Natural killer cell treated with Interleukin-12 subunit alpha and Interleukin-12 subunit beta and Interleukin-15 and Interleukin-18, amount 100 ng/mL, for 72 hours (primary cell): ENCODE measurements around the gene KHDC1. TPM values are rescaled to one million over a fixed set of nuclear protein-coding genes. Genes with fewer than 3 reads are reported as not detected.
A peak's percentile ranks its signal among the peaks of the same experiment; 100 is the strongest.
"Not testable (repeated sequence)": the region's sequence is repeated elsewhere in the genome, so short reads cannot be mapped to it uniquely, and the experiment has no call there.

Source experiments
- ATAC-seq, 2 donors: fragments of 150-1000 bp; cut with Tn5 transposase in 1 of 2; sonication (Bioruptor Pico), chemical (Tn5 transposase) in 1 of 2; 2 replicates each; pipeline ENCODE4 v1.10.0; 2021
- DNase-seq: peaks from one replicate; pipeline ENCODE4 v3.0.0; 2022; ENCODE audit warnings: low spot score
- H3K27ac Mint-ChIP-seq, 2 donors: 1 replicate in 1 of 2; 2 replicates in 1 of 2; pipeline ENCODE4 v1.8.0; 2022; ENCODE audit warnings: mixed read lengths in 2 of 2, mild to moderate bottlenecking in 1 of 2, moderate library complexity in 1 of 2
- H3K27me3 Mint-ChIP-seq, 2 donors: 1 replicate in 1 of 2; 2 replicates in 1 of 2; pipeline ENCODE4 v1.8.0; 2022; ENCODE audit warnings: mixed read lengths in 2 of 2
- H3K36me3 Mint-ChIP-seq: one replicate; pipeline ENCODE4 v1.8.0; 2022; ENCODE audit warnings: mixed read lengths
- H3K4me1 Mint-ChIP-seq, 2 donors: 1 replicate in 1 of 2; 2 replicates in 1 of 2; pipeline ENCODE4 v1.8.0; 2022; ENCODE audit warnings: low read depth in 2 of 2, mixed read lengths in 2 of 2, mild to moderate bottlenecking in 1 of 2
- H3K4me3 Mint-ChIP-seq: one replicate; pipeline ENCODE4 v1.8.0; 2022; ENCODE audit warnings: mixed read lengths
- H3K9me3 Mint-ChIP-seq: 2 replicates; pipeline ENCODE4 v1.8.0; 2022; ENCODE audit warnings: mixed read lengths
- total RNA-seq, 2 donors: library from RNA; stranded (reverse); gene quantifications; one replicate each; pipeline ENCODE4 v1.2.3, GENCODE V29; 2022

The KHDC1 gene
- total RNA-seq, 2 donors from 2014 or later: 3.7 to 14.9 TPM

- Mint-ChIP-seq H3K4me1 (no peaks in the 10 kb centered on the region), H3K36me3 (no peaks in the 10 kb centered on the region), H3K27me3 (no peaks in the 10 kb centered on the region), H3K27ac (no peak overlapping the region), H3K9me3 (no peaks in the 10 kb centered on the region), H3K4me3 (no peak overlapping the region)
- ATAC-seq (no peak), DNase-seq (no peak)
These were observed 19.9 kb upstream of the KHDC1 start for GRCh38 chr6:73282871-73283270.

DNA sequence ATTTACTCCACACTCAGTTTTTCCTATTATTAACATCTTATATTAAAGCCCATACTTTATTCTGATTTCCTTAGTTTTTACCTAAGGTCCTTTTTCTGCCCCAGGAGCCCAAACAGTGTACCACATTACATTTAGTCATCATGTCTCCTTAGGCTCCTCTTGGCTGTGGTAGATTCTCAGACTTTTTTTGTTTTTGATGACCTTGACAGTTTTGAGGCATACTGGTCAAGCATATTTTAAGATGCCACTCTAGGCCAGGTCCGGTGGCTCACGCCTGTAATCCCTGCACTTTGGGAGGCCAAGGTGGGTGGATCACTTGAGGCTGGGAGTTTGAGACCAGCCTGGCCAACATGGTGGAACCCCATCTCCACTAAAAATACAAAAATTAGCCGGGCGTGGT is 18.7 kb upstream of the KHDC1 start:
- H3K27ac Mint-ChIP-seq, DNase-seq, H3K27me3 Mint-ChIP-seq, H3K4me3 Mint-ChIP-seq, H3K4me1 Mint-ChIP-seq, H3K36me3 Mint-ChIP-seq, ATAC-seq, H3K9me3 Mint-ChIP-seq: not testable (repeated sequence)

GRCh38 chr6:73269296-73269695 is 6.3 kb upstream of the KHDC1 start:
- H3K27ac Mint-ChIP-seq, ATAC-seq, DNase-seq, H3K9me3 Mint-ChIP-seq, H3K27me3 Mint-ChIP-seq, H3K36me3 Mint-ChIP-seq, H3K4me3 Mint-ChIP-seq: not testable (repeated sequence)
- H3K4me1 Mint-ChIP-seq: peaks cover 13 to 19% of the 10 kb centered on the region in 2 donors

- not testable (repeated sequence) for DNase-seq, H3K36me3 Mint-ChIP-seq, H3K9me3 Mint-ChIP-seq, ATAC-seq, H3K27ac Mint-ChIP-seq, H3K27me3 Mint-ChIP-seq, H3K4me3 Mint-ChIP-seq
- H3K4me1 Mint-ChIP-seq: peaks cover 17 to 23% of the 10 kb centered on the region in 2 donors
These were observed 5.9 kb upstream of the KHDC1 start for GRCh38 chr6:73268896-73269295.

DNA sequence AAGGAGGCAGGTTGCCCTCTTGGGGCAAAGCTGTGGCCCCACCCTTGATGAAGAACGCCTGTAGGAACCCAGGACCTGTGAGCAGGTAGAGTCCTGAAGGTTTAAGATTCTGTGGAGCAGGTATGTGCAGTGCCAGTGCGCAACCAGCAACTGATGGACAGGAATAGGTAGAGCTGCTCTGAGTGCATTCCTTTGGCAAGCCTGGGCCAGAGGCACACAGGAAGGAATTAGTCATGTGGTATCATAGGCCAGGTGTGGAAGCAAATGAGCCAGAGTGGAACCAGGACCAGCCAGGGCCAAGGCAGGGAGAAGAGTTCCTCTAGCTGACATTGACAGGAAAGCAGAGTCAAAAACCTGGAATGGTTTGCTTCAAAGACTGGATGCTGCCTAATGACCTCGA is 1.4 kb upstream of the KHDC1 start:
- no peak for ATAC-seq
- H3K4me3 Mint-ChIP-seq: peak overlapping the region; percentile 92
- peak overlapping the region in 1 of 2 donors; percentile 34 for H3K27ac Mint-ChIP-seq
- no peaks in the 10 kb centered on the region for H3K36me3 Mint-ChIP-seq
- H3K9me3 Mint-ChIP-seq: no peaks in the 10 kb centered on the region
- peaks cover 28 to 35% of the 10 kb centered on the region in 2 donors for H3K4me1 Mint-ChIP-seq
- DNase-seq: no peak
- no peaks in the 10 kb centered on the region for H3K27me3 Mint-ChIP-seq

- H3K36me3 Mint-ChIP-seq: no peaks in the 10 kb centered on the region
- DNase-seq (no peak), ATAC-seq (peak in 1 of 2 donors; percentile 10)
- H3K27me3 Mint-ChIP-seq: no peaks in the 10 kb centered on the region
- H3K4me3 Mint-ChIP-seq: peak overlapping the region; percentile 92
- peak overlapping the region in 1 of 2 donors; percentile 34 for H3K27ac Mint-ChIP-seq
- H3K9me3 Mint-ChIP-seq: no peaks in the 10 kb centered on the region
- H3K4me1 Mint-ChIP-seq: peaks cover 28 to 35% of the 10 kb centered on the region in 2 donors
These were observed 544 bp upstream of the KHDC1 start for GRCh38 chr6:73263570-73263909.

DNA sequence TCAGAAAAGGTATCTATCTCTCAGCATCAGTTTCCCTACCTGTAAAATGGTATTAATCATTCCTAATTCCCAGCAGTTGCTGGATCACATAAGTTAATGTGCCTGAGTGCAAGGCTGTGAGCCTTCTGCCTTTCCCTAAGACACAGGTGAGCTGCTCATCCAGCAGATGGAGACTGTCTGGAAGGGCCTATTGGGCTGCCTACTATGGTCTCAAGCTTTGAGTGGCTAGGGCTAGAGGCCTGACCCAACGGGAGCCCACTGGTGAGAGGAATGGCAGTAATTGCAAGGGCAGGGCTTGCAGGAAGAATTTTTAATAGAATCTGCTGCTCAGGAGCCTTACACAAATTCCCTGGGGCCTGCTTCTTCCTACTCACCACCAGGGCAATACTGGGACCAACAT is 4.3 kb downstream of the KHDC1 start:
- H3K4me3 Mint-ChIP-seq: no peak overlapping the region
- no peak for ATAC-seq
- no peaks in the 10 kb centered on the region for H3K36me3 Mint-ChIP-seq

GRCh38 chr6:73254323-73254722 is 8.7 kb downstream of the KHDC1 start:
- ATAC-seq: not testable (repeated sequence)

More for the DNA sequence above, 4.3 kb downstream of the KHDC1 start:
- peaks cover 9 to 11% of the 10 kb centered on the region in 2 donors for H3K4me1 Mint-ChIP-seq
- no peak overlapping the region for H3K27ac Mint-ChIP-seq
- no peaks in the 10 kb centered on the region for H3K9me3 Mint-ChIP-seq
- H3K27me3 Mint-ChIP-seq: no peaks in the 10 kb centered on the region
- DNase-seq: no peak

DNA sequence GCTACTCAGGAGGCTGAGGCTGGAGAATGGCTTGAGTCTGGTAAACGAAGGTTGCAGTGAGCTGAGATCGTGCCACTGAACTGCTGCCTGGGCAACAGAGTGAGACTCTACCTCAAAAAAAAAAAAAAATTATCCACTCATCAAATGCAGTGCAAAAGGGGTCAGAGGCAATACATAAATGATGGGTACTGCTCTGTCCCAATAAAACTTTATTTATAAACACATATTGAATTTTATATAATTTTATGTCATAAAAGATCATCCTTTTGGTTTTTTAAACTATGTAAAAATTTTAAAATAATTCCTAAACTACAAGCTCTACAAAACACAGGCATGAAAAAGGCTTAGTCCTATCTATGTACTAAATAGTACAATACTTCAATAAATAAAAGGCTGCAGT is 10.3 kb downstream of the KHDC1 start:
- ATAC-seq (no peak), DNase-seq (no peak)
- no peaks in the 10 kb centered on the region for H3K36me3 Mint-ChIP-seq
- no peak overlapping the region for H3K4me3 Mint-ChIP-seq
- H3K27ac Mint-ChIP-seq: no peak overlapping the region
- H3K4me1 Mint-ChIP-seq: no peaks in the 10 kb centered on the region
- peaks cover 3 to 8% of the 10 kb centered on the region in 2 donors for H3K27me3 Mint-ChIP-seq
- H3K9me3 Mint-ChIP-seq: no peaks in the 10 kb centered on the region

More at GRCh38 chr6:73254323-73254722, 8.7 kb downstream of the KHDC1 start:
- not testable (repeated sequence) for H3K9me3 Mint-ChIP-seq, H3K4me3 Mint-ChIP-seq, H3K27me3 Mint-ChIP-seq, H3K4me1 Mint-ChIP-seq, DNase-seq, H3K36me3 Mint-ChIP-seq, H3K27ac Mint-ChIP-seq

GRCh38 chr6:73250016-73250415 is 13.0 kb downstream of the KHDC1 start:
- DNase-seq: no peak
- H3K4me3 Mint-ChIP-seq: no peak overlapping the region
- no peak overlapping the region for H3K27ac Mint-ChIP-seq
- ATAC-seq: no peak
- no peaks in the 10 kb centered on the region for H3K4me1 Mint-ChIP-seq
- H3K36me3 Mint-ChIP-seq: no peaks in the 10 kb centered on the region
- H3K27me3 Mint-ChIP-seq: peaks cover 3 to 8% of the 10 kb centered on the region in 2 donors
- H3K9me3 Mint-ChIP-seq: no peaks in the 10 kb centered on the region

GRCh38 chr6:73248192-73248903 is 14.6 kb downstream of the KHDC1 start:
- Mint-ChIP-seq H3K27ac (no peak overlapping the region), H3K9me3 (no peaks in the 10 kb centered on the region), H3K36me3 (no peaks in the 10 kb centered on the region), H3K4me1 (no peaks in the 10 kb centered on the region), H3K27me3 (peaks cover 3 to 15% of the 10 kb centered on the region in 2 donors), H3K4me3 (no peak overlapping the region)
- DNase-seq (no peak), ATAC-seq (no peak)

DNA sequence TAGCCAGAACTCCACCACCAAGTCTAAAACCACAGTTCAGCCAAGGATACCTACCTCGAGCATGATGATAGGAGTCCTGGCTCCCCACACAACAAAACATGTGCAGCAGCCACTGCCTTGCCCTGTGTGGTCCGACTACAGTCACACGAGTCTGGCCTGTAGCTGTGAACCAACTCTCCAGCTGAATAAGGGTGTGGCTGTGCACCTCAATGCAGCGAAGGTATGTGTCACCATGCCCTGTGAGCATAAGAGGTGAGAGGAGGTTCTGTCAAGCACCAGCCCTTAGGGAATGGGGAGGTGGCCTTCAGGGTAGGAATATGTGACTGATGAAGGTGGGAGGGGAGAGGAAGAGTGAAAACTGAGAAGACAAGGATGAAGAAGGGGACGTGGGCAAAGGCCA is 21.0 kb downstream of the KHDC1 start:
- no peak overlapping the region for H3K4me3 Mint-ChIP-seq
- no peak overlapping the region for H3K27ac Mint-ChIP-seq

DNA sequence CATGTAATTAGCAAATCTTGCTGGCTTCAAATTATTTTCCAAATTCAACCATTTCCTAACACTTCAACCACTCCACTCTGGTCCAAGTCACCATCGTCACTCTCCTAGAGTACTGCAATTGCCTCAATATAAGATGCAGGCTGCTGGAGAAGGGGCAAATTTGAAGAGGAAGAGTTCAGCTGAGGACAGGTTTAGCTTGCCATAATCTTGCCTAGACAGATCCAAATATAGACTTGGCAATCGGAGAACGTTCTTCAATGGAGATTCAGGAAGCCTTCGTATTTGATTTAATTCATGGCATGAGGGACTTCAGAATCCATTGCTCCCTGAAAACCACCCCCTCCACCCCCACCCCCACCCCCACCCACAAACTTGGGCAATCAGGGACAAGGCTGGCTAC is 22.3 kb downstream of the KHDC1 start:
- no peaks in the 10 kb centered on the region for H3K4me1 Mint-ChIP-seq
- no peaks in the 10 kb centered on the region for H3K9me3 Mint-ChIP-seq
- H3K27ac Mint-ChIP-seq: no peak overlapping the region
- no peaks in the 10 kb centered on the region for H3K36me3 Mint-ChIP-seq
- no peak overlapping the region for H3K4me3 Mint-ChIP-seq
- peaks cover 0 to 7% of the 10 kb centered on the region in 2 donors for H3K27me3 Mint-ChIP-seq
- ATAC-seq: no peak
- DNase-seq: no peak

More for the DNA sequence above, 21.0 kb downstream of the KHDC1 start:
- Mint-ChIP-seq H3K9me3 (no peaks in the 10 kb centered on the region), H3K36me3 (no peaks in the 10 kb centered on the region), H3K4me1 (no peaks in the 10 kb centered on the region), H3K27me3 (peaks cover 0 to 7% of the 10 kb centered on the region in 2 donors)
- DNase-seq: no peak
- no peak for ATAC-seq

GRCh38 chr6:73236144-73236750 is 26.7 kb downstream of the KHDC1 start:
- Mint-ChIP-seq H3K4me3 (no peak overlapping the region), H3K9me3 (no peaks in the 10 kb centered on the region), H3K4me1 (no peaks in the 10 kb centered on the region), H3K36me3 (no peaks in the 10 kb centered on the region), H3K27me3 (no peaks in the 10 kb centered on the region), H3K27ac (no peak overlapping the region)
- ATAC-seq: no peak
- no peak for DNase-seq
